Activated CD8-positive, alpha-beta memory T cell treated with anti-CD3 and anti-CD28 coated beads for 1 hour (primary cell): ENCODE measurements around the gene NT5C3B.
"Not testable (repeated sequence)": the region's sequence is repeated elsewhere in the genome, so short reads cannot be mapped to it uniquely, and the experiment has no call there.

ENCODE experiments used
- DNase-seq, 2 donors: peaks; one replicate each; pipeline ENCODE4 v3.0.0-alpha.2; 2020; ENCODE audit warnings: low read depth in 1 of 2; ENCODE audit errors: extremely low read depth in 1 of 2

The NT5C3B gene

GRCh38 chr17:41785859-41786226 lies 50.2 kb downstream of the NT5C3B start:
- DNase-seq, result no peak

GRCh38 chr17:41785091-41785858 lies 50.8 kb downstream of the NT5C3B start:
- DNase-seq, result no peak

GRCh38 chr17:41784207-41784744 lies 51.8 kb downstream of the NT5C3B start:
- DNase-seq, result no peak

- DNase-seq, result no peak
These were observed 53.9 kb downstream of the NT5C3B start for GRCh38 chr17:41782142-41782541.

GRCh38 chr17:41781404-41782110 lies 54.5 kb downstream of the NT5C3B start:
- no peak for DNase-seq

GRCh38 chr17:41779954-41780353 lies 56.1 kb downstream of the NT5C3B start:
- no peak for DNase-seq

- DNase-seq, result no peak
These were observed 58.4 kb downstream of the NT5C3B start for GRCh38 chr17:41777574-41778188.

GRCh38 chr17:41777157-41777573 lies 58.9 kb downstream of the NT5C3B start:
- no peak for DNase-seq

- DNase-seq, result not testable (repeated sequence)
These were observed 59.7 kb downstream of the NT5C3B start for GRCh38 chr17:41776262-41776900.

- no peak for DNase-seq
These were observed 60.4 kb downstream of the NT5C3B start for GRCh38 chr17:41775394-41776226.
